Activated effector memory CD4-positive, alpha-beta T cell treated with Interleukin-2 at 50 U/mL for 16 hours (primary cell): ENCODE results near the gene LSAMP.
"Not testable (repeated sequence)": the region's sequence is repeated elsewhere in the genome, so short reads cannot be mapped to it uniquely, and the experiment has no call there.

Source experiments
- DNase-seq: peaks from one replicate; pipeline ENCODE4 v3.0.0-alpha.2; 2020

Gene LSAMP

GRCh38 chr3:116233711-116234357, 211.5 kb downstream of the LSAMP start:
- no peak for DNase-seq

- DNase-seq, result no peak
Measured at GRCh38 chr3:116230431-116231020, 214.8 kb downstream of the LSAMP start.

GRCh38 chr3:116226266-116226665, 219.0 kb downstream of the LSAMP start:
- no peak for DNase-seq

GRCh38 chr3:116216761-116217160, 228.5 kb downstream of the LSAMP start:
- DNase-seq, result no peak

GRCh38 chr3:116211901-116212300, 233.4 kb downstream of the LSAMP start:
- no peak for DNase-seq

GRCh38 chr3:116208830-116209229, 236.5 kb downstream of the LSAMP start:
- DNase-seq, result not testable (repeated sequence)

- DNase-seq, result no peak
Measured at GRCh38 chr3:116200956-116201690, 244.2 kb downstream of the LSAMP start.

GRCh38 chr3:116199063-116199462, 246.2 kb downstream of the LSAMP start:
- DNase-seq, result no peak

- no peak for DNase-seq
Measured at GRCh38 chr3:116198087-116198486, 247.2 kb downstream of the LSAMP start.

GRCh38 chr3:116192464-116192863, 252.8 kb downstream of the LSAMP start:
- DNase-seq, result no peak

GRCh38 chr3:116191409-116191808, 253.9 kb downstream of the LSAMP start:
- no peak for DNase-seq

- DNase-seq, result no peak
Measured at GRCh38 chr3:116190095-116190494, 255.2 kb downstream of the LSAMP start.

GRCh38 chr3:116188231-116188785, 257.0 kb downstream of the LSAMP start:
- no peak for DNase-seq

- DNase-seq, result no peak
Measured at GRCh38 chr3:116186049-116186448, 259.2 kb downstream of the LSAMP start.

- DNase-seq, result no peak
Measured at GRCh38 chr3:116181159-116181558, 264.1 kb downstream of the LSAMP start.

GRCh38 chr3:116179091-116179490, 266.2 kb downstream of the LSAMP start:
- DNase-seq, result no peak

GRCh38 chr3:116176974-116177555, 268.2 kb downstream of the LSAMP start:
- DNase-seq, result no peak

GRCh38 chr3:116166121-116166520, 279.2 kb downstream of the LSAMP start:
- DNase-seq, result no peak

GRCh38 chr3:116165641-116166040, 279.6 kb downstream of the LSAMP start:
- no peak for DNase-seq

GRCh38 chr3:116165135-116165534, 280.2 kb downstream of the LSAMP start:
- no peak for DNase-seq

GRCh38 chr3:116164039-116164438, 281.2 kb downstream of the LSAMP start:
- DNase-seq, result no peak

GRCh38 chr3:116161575-116162525, 283.4 kb downstream of the LSAMP start:
- no peak for DNase-seq
